ENCODE measurements around the gene LRRN4CL. TPM values are rescaled to one million over a fixed set of nuclear protein-coding genes. Genes with fewer than 3 reads are reported as not detected.

LRRN4CL gene
- total RNA-seq, 3 donors from 2014 or later (not counting 1 experiment from before 2014, with no cell fraction given) = not detected

DNA sequence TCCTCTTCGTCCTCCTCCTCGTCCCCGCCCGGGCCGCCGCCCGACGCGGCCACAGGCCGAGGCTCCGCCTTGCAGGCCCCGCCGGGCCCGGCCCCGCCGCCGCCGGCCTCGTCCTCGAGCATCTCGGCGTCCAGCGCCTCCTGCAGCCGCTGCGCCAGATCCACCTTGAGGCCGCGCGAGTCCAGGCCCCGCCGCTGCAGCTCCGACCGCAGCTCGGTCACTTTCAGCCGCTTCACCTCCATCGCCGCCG, 37.5 kb upstream of the LRRN4CL start:
- H3K36me3 ChIP-seq (ENCODE audit: control insufficient read depth, insufficient read depth, low read length) = peaks cover 37% of the 10 kb centered on the region
- Mint-ChIP-seq H3K27ac (peak overlapping the region; percentile 99), H3K4me3 (peak overlapping the region; percentile 98), H3K9me3 (no peaks in the 10 kb centered on the region), H3K36me3 (peaks cover 20% of the 10 kb centered on the region), H3K4me1 (peaks cover 49 to 60% of the 10 kb centered on the region in 2 donors), H3K27me3 (ENCODE audit: low read depth in 2 of 2) (no peaks in the 10 kb centered on the region)
- peak overlapping the region; percentile 77 for H3K27ac ChIP-seq (ENCODE audit: low read length)
- intact Hi-C loops (cut with micrococcal nuclease) = loop anchor here (1.0 to 5.0 kb wide), 4 partner anchors 18 to 106 kb away; partner anchors contain the start of genes C11orf98, CSKMT, STX5 and TEX54
- TF ChIP-seq, protein P1, sequence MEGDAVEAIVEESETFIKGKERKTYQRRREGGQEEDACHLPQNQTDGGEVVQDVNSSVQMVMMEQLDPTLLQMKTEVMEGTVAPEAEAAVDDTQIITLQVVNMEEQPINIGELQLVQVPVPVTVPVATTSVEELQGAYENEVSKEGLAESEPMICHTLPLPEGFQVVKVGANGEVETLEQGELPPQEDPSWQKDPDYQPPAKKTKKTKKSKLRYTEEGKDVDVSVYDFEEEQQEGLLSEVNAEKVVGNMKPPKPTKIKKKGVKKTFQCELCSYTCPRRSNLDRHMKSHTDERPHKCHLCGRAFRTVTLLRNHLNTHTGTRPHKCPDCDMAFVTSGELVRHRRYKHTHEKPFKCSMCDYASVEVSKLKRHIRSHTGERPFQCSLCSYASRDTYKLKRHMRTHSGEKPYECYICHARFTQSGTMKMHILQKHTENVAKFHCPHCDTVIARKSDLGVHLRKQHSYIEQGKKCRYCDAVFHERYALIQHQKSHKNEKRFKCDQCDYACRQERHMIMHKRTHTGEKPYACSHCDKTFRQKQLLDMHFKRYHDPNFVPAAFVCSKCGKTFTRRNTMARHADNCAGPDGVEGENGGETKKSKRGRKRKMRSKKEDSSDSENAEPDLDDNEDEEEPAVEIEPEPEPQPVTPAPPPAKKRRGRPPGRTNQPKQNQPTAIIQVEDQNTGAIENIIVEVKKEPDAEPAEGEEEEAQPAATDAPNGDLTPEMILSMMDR (IDR thresholded peaks at IDR 0.05) = no peak
- H3K27me3 ChIP-seq (ENCODE audit: control insufficient read depth, insufficient read depth, low read length) = no peaks in the 10 kb centered on the region
- under 1% methylated on average over 37 of the region's 37 CpGs for WGBS (ENCODE audit: insufficient coverage)
- ATAC-seq (peak; percentile 2 to 7 (median 4)), DNase-seq (no peak)
- no peaks in the 10 kb centered on the region for H3K9me3 ChIP-seq (ENCODE audit: control insufficient read depth, insufficient read depth, low read length)
- H3K4me3 ChIP-seq (ENCODE audit: low read length) = peak overlapping the region; percentile 91
- peaks cover 44% of the 10 kb centered on the region for H3K4me1 ChIP-seq (ENCODE audit: control insufficient read depth, insufficient read depth, low read length)

DNA sequence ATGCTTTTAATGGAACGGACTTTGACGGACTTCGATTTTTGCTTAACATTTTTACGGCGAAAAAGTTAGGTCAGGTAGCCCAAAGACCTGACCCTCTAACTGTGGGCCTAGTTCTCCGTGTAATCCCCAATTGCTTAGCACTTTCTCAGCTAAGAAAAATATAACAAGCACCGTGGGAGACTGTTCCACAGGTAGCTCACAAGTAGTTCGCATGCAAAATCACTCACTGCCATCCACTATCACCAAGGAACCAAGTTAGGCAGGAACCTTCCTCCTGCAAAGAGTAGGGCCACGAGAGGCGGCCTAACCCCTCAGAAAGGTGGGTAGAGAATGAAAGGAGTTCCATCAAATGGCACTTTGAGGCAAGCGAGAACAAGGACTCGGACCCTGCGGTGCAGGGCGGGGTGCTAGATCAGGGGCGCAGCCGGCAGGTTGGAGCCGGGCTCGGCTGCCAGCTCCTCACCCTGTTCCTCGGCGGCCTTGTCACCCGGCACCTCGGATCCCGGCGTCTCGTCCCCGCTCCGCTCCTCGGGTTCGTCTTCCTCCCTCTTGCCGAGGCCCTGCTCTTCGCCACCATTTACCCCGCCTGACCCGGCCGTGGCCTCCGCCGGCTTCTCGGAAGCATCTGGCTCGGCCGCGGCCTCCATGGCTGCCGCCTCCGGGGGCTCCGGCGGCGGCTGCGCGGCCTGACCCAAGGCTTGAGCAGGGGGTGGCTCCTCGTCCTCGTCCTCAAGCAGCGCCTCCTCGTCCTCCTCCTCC, 37.0 kb upstream of the LRRN4CL start:
- TF ChIP-seq, protein P1 (IDR thresholded peaks at IDR 0.05) = no peak
- no peaks in the 10 kb centered on the region for H3K9me3 ChIP-seq (ENCODE audit: control insufficient read depth, insufficient read depth, low read length)
- H3K36me3 ChIP-seq (ENCODE audit: control insufficient read depth, insufficient read depth, low read length) = peaks cover 39% of the 10 kb centered on the region
- peak overlapping the region; percentile 99 for H3K27ac Mint-ChIP-seq
- no peak for ATAC-seq
- no peaks in the 10 kb centered on the region for H3K9me3 Mint-ChIP-seq
- no peaks in the 10 kb centered on the region for H3K27me3 ChIP-seq (ENCODE audit: control insufficient read depth, insufficient read depth, low read length)
- H3K4me1 Mint-ChIP-seq = peaks cover 54 to 60% of the 10 kb centered on the region in 2 donors
- H3K27me3 Mint-ChIP-seq (ENCODE audit: low read depth in 2 of 2) = no peaks in the 10 kb centered on the region
- H3K27ac ChIP-seq (ENCODE audit: low read length) = peak overlapping the region; percentile 77
- peak overlapping the region; percentile 91 for H3K4me3 ChIP-seq (ENCODE audit: low read length)
- 0% methylated on average over 51 of the region's 51 CpGs for WGBS (ENCODE audit: insufficient coverage)
- DNase-seq = no peak
- H3K36me3 Mint-ChIP-seq = peaks cover 25% of the 10 kb centered on the region
- H3K4me3 Mint-ChIP-seq = peak overlapping the region; percentile 98
- H3K4me1 ChIP-seq (ENCODE audit: control insufficient read depth, insufficient read depth, low read length) = peaks cover 43% of the 10 kb centered on the region
- intact Hi-C loops (cut with micrococcal nuclease) = loop anchor here (2.0 to 5.0 kb wide), 2 partner anchors 59 to 106 kb away; partner anchors contain the start of genes C11orf98, CSKMT, STX5 and TEX54

DNA sequence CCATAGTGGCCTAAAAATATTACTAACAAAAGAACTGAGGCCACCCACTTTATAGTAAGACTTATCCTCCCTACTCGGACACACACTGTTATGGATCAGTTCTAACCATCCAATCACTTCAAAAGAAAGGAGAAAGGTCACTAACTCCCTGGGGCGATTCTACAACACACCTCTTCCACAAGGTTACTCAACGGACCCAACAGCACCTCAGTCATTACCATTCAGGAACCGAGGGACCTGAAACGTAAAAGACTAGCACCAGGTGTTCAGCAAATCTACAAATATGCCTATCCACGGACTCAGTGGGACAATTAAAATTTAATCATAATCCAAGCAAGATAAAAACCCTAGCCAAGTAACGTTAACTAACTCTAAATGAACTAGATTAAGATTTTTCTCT, 36.3 kb upstream of the LRRN4CL start:
- Mint-ChIP-seq H3K4me3 (peak overlapping the region; percentile 98), H3K4me1 (peaks cover 55 to 60% of the 10 kb centered on the region in 2 donors), H3K27ac (peak overlapping the region; percentile 99), H3K27me3 (ENCODE audit: low read depth in 2 of 2) (no peaks in the 10 kb centered on the region), H3K9me3 (no peaks in the 10 kb centered on the region), H3K36me3 (peaks cover 31% of the 10 kb centered on the region)
- TF ChIP-seq, protein P1 (IDR thresholded peaks at IDR 0.05) = no peak
- DNase-seq (no peak), ATAC-seq (no peak)
- Histone ChIP-seq H3K27ac (ENCODE audit: low read length) (peak overlapping the region; percentile 77), H3K27me3 (ENCODE audit: control insufficient read depth, insufficient read depth, low read length) (no peaks in the 10 kb centered on the region), H3K4me1 (ENCODE audit: control insufficient read depth, insufficient read depth, low read length) (peaks cover 40% of the 10 kb centered on the region), H3K36me3 (ENCODE audit: control insufficient read depth, insufficient read depth, low read length) (peaks cover 43% of the 10 kb centered on the region), H3K4me3 (ENCODE audit: low read length) (peak overlapping the region; percentile 91), H3K9me3 (ENCODE audit: control insufficient read depth, insufficient read depth, low read length) (no peaks in the 10 kb centered on the region)
- intact Hi-C loops (cut with micrococcal nuclease) = loop anchor here (2.0 to 5.0 kb wide), 2 partner anchors 58 to 107 kb away; partner anchors contain the start of genes C11orf98, CSKMT, STX5 and TEX54
- WGBS (ENCODE audit: insufficient coverage) = 0% methylated on average over 7 of the region's 7 CpGs

All from natural killer cell (primary cell).